H7 (cell line): ENCODE results near the gene GCN1. TPM values are rescaled to one million over a fixed set of nuclear protein-coding genes. Genes with fewer than 3 reads are reported as not detected.

Source experiments
- DNase-seq: peaks from one replicate; pipeline ENCODE4 v3.0.0; 2012
- H3K27me3 ChIP-seq: 2 replicates; pipeline ENCODE4 v1.6.0; 2011; ENCODE audit warnings: mild to moderate bottlenecking, low read length; ENCODE audit not compliant: control insufficient read depth, insufficient read depth
- H3K36me3 ChIP-seq: replicated peaks from 2 replicates; pipeline ENCODE4 v1.5.1; 2011; ENCODE audit warnings: low read length; ENCODE audit not compliant: control insufficient read depth, insufficient read depth
- H3K4me3 ChIP-seq: 2 replicates; pipeline ENCODE4 v1.5.1; 2011; ENCODE audit warnings: low read depth, mild to moderate bottlenecking, control low read depth, low read length, moderate library complexity; ENCODE audit not compliant: insufficient read depth
- total RNA-seq: library from RNA; depleted of rRNA; stranded (reverse); fragments of >200 nt; shearing (Covaris generic); gene quantifications from 2 replicates; pipeline ENCODE4 v1.2.3, GENCODE V29; 2014

Gene GCN1
- total RNA-seq, 1 experiment from 2014 or later, result 119 TPM

DNA sequence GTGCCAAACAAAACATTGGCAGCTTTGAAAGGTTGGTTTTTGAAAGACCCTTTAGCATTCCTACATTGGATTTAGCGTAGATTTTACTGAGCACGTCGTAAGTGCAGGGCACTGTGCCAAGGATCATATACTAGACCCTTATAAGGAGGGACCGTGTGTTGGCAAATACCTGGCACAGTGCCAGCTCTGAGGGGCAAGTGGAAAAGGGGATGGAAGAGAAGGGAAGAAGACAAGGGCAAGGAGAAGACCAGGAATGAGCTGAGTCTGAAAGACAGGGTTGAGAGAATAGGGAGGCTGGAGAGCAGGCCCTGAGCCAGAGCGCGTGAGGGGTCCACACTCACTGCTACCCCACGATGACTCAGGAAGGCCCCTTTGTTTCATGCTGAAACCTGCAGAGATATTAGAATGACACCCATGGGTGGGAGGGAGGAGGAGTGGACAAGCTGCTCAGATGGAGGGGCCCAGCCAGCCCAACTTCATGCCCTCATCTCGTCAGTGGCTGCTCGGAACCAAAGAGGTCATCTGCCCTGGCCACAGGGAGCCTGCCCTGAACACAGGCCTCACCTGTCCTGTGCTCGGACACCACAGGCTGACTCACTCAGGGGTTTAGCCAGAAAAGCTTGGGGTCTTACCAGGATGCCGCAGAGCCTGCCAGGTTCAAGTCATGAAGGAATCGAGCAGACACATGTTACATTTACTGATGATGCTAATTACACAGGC, 103.0 kb downstream of the GCN1 start:
- no peak overlapping the region for H3K4me3 ChIP-seq
- H3K36me3 ChIP-seq, result peaks cover 3% of the 10 kb centered on the region
- no peaks in the 10 kb centered on the region for H3K27me3 ChIP-seq
- DNase-seq, result no peak

DNA sequence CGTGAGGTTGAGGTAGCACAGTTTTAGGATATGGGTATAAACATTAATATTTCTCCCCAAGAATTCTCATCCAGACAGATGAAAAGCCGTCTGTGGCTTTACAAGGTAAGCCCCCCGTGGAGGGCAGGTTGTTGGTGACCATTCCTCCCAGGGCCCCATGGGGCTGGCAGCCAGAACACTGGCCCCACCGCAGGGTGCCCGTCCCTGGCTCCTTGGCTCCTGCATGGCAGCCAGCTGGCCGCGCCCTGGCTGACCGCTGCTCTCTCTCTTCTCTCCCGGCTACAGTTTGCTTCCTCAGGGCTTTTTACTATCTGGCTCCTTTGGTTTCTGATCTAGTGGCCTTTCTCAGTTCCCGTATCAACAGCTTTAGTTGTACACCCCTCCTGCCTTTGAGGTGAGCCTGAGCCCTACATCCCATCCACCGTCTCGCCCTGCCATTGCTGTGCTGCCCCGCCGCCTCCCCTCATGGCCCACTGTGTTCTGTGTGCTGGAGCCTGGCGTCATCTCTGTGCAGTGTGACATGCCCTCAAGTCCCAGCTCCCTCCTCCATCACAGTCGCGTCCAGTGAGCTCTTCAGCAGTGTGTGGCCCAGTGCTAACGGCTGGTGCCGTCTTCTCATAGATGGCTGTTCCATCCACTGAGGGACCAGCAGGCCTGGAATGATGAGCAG, 103.8 kb downstream of the GCN1 start:
- peaks cover 3% of the 10 kb centered on the region for H3K36me3 ChIP-seq
- no peaks in the 10 kb centered on the region for H3K27me3 ChIP-seq
- H3K4me3 ChIP-seq, result no peak overlapping the region
- DNase-seq, result peak; percentile 38

- peak; percentile 49 for DNase-seq
- Histone ChIP-seq H3K4me3 (no peak overlapping the region), H3K36me3 (peaks cover 3% of the 10 kb centered on the region), H3K27me3 (no peaks in the 10 kb centered on the region)
Observed at GRCh38 chr12:120090206-120090605, 104.3 kb downstream of the GCN1 start.

GRCh38 chr12:120089796-120090195, 104.7 kb downstream of the GCN1 start:
- Histone ChIP-seq H3K27me3 (no peaks in the 10 kb centered on the region), H3K36me3 (peaks cover 3% of the 10 kb centered on the region), H3K4me3 (no peak overlapping the region)
- DNase-seq, result no peak

- no peak overlapping the region for H3K4me3 ChIP-seq
- H3K36me3 ChIP-seq, result peaks cover 3% of the 10 kb centered on the region; the same call in 1 of the 2 replicates
- H3K27me3 ChIP-seq, result no peaks in the 10 kb centered on the region
- no peak for DNase-seq
Observed at GRCh38 chr12:120089105-120089504, 105.4 kb downstream of the GCN1 start.

DNA sequence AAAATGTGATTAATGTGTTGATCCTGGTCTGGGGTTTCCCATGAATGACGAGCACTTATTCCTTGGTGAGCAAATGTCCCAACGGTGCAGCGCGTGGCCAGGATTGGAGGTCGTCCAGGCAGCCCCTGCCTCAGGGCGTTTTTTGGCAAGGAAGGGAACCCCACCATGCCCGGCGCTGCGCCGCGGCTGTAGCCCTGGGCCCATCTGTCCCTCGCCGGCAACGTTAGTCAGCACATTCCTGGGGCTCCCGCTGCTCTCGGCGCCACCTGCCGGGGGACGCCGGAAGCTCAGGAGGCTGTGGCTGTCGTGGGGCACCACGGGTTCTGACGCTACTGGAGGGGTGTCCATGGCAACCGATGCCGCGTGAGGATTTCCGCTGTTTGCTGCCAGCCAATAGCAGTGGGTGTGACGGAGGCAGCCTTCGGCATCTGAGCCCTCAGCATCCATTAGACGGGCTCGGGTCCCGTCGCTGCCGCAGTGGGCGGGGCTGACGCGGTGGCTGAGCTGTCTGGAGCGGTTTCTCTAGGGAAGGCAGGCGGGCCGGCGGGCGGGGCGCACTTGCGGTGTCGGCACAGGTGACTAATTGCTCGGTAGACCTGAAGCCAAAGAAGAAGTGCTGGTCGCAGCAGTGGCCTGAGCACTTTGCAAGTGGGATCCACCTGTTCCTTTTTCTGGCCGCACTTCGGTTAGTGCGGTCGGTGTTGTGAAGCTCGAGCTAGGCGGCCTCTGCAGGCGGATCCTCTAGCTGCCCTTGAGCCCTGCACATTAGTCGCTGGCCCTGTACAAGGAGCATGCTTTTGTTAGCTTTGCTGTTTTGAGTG, 107.5 kb downstream of the GCN1 start:
- Histone ChIP-seq H3K36me3 (peaks cover 3% of the 10 kb centered on the region; the same call in 1 of the 2 replicates), H3K27me3 (no peaks in the 10 kb centered on the region), H3K4me3 (peak overlapping the region; percentile 39)
- DNase-seq, result peak; percentile 99

DNA sequence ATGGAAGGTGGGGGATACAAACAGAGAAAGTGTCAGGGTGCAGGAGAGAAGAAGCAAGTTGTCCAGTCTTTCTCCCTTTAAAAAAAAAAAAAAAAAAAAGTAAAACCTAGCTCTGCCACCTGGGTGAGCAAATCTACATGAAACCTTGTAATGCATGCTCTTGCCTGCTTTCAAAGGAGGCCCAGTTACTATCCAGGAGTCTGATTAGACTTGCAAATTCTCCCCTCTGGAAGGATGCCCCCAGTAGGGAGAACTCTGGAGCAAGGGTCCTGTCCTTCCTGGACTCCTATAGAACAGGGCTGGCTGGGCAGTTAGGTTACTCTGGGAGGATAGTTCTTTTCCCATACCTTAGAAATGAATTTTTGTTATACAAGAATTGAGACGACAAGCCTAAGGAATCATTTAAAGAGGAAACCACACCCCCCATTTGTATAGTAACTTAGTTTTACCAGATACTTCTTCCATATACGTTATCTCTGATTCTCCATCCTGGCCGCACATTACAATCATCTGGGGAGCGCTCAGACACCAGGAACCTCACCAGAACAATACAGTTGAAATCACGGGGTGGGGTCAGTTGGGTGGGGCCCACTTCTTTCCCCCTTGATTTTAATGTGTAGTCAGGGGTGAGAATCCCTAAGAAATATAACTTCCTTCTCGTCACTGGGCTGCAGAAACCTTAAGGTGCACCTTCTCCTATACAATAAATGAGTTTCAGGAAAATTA, 108.4 kb downstream of the GCN1 start:
- Histone ChIP-seq H3K36me3 (0 out of 2 replicates have a peak, but pooled peaks cover 2% of the 10 kb centered on the region), H3K4me3 (no peak overlapping the region), H3K27me3 (no peaks in the 10 kb centered on the region)
- DNase-seq, result peak; percentile 73

DNA sequence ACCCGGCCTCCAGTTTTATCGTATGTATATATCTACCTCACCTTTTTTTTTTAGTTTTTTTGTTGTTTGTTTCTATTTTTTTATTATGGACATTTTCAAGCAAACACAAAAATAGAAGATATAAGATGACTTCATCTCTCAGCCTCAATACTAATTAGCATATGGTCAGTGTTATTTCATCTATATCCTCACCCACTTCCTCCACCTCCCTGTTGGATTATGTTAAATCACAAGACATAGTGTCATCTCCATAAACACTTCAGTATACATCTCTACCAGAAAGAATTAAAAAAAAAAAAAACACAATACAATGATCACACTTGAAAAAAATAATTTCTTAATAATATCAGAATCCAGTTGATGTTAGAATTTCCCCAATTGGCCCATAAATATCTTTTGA, 112.9 kb downstream of the GCN1 start:
- Histone ChIP-seq H3K36me3 (no peaks in the 10 kb centered on the region), H3K27me3 (no peaks in the 10 kb centered on the region)

DNA sequence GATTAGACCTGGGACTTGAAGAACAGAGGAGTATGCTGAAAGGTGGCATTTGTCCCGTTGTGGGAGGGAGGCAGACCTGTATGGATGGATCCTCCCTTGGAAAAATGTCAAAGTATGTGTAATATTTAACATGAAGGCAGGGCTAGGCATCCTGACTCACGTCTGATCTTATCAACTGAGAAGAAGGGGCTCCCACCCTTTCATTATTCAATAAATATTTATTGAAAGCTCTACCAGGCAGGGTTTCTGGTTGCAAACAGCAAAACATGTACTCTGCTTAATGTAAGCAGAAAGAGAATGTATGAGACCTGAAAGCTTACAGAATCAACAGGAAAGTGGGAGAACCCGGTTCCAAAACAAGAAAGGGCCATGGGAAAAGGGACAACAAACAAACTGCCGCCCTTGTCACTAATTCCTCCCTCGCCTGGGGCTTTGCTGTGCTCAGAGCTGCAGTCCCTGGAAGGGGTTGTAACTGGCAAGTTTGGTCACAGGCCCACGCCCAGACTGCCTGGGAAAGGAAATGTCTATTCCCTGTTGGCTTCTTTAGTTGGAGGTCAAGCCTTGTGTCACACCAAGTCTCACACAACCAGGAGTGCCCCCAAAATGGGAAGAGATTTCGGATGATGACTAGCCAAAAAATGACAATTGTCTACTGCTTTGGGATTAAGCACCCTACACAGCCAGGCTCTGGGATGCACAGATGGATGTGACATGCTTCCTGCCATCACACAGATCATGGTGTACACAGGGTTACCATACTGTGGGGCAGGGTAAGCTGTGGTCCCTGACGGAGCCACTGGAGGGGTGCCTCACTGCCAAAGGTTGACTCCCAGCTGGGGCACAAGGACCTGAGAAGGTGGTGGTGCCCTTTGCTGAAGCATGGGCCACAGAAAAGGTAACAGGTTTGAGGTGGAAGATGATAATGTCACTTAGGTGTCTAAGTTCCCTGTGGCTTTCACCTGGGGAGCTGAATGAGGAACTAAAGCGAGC, 114.8 kb downstream of the GCN1 start:
- DNase-seq, result no peak

More for the DNA sequence above, 112.9 kb downstream of the GCN1 start:
- DNase-seq, result no peak
- no peak overlapping the region for H3K4me3 ChIP-seq

GRCh38 chr12:120078868-120079267, 115.6 kb downstream of the GCN1 start:
- Histone ChIP-seq H3K27me3 (no peaks in the 10 kb centered on the region), H3K4me3 (no peak overlapping the region), H3K36me3 (no peaks in the 10 kb centered on the region)
- DNase-seq, result no peak

More for the DNA sequence above, 114.8 kb downstream of the GCN1 start:
- no peak overlapping the region for H3K4me3 ChIP-seq
- no peaks in the 10 kb centered on the region for H3K27me3 ChIP-seq
- H3K36me3 ChIP-seq, result no peaks in the 10 kb centered on the region

GRCh38 chr12:120077260-120077659, 117.3 kb downstream of the GCN1 start:
- H3K27me3 ChIP-seq, result no peaks in the 10 kb centered on the region
- no peaks in the 10 kb centered on the region for H3K36me3 ChIP-seq
- no peak for DNase-seq
- H3K4me3 ChIP-seq, result no peak overlapping the region
